GM18867 (cell line): Measurements from ENCODE around the gene OTX2.

ENCODE experiments used
- ATAC-seq: cut with Tn5 transposase; IDR thresholded peaks from one replicate; pipeline ENCODE4 v1.9.1; 2021; ENCODE audit warnings: mild to moderate bottlenecking, moderate library complexity; ENCODE audit not compliant: unreplicated experiment

OTX2 gene

DNA sequence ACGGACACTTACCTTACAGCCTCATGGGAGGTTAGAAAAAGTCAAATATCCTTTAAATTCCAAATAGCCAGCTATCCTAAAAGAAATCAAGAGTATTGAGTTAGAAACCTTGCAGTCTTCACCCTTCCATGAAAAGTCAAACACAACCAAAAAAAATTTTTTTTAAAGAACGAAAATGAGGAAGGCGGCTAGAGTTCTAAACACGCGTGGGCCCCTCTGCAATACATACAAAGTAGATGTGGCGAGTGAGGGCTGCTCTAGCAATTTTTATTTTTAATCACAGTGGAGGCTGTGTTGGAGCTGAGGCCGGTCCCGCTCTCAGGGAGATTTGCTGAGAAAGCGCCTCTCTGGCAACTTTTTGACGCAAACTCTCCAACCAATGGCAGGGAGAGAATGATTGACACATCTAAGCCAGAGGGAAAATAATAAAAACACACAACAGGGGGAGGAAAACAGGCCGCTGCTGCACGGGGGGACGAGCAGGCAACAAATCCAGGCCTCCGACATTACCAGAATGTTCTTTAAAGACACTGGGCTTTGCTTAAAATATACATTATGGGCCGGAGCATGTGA lies at the start of gene OTX2:
TSS of gene OTX2 (minus strand) at position 333 of the 573 bp plus-strand sequence. CDS start 5,023 bp downstream, outside the sequence.
- ATAC-seq, result no peak

DNA sequence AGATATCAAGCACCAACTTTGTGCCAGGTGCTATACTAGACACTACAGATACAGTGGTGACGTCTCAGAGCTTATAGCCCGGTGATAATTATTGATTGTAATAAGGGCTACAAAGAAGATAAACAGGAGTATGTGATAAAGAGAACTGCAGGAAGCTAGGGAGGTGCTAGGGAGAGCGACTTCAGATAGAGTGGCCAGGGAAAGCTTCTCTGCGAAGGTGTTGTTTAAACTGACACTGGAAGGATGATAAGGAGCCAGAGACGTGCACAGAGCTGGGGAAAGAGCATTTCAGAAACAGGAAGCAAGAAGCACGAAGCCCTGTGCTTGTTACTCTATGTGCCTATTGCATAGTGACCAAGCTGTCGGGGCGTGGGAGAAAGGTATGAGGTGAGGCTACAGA lies 48.1 kb upstream of the OTX2 start:
- ATAC-seq, result no peak

DNA sequence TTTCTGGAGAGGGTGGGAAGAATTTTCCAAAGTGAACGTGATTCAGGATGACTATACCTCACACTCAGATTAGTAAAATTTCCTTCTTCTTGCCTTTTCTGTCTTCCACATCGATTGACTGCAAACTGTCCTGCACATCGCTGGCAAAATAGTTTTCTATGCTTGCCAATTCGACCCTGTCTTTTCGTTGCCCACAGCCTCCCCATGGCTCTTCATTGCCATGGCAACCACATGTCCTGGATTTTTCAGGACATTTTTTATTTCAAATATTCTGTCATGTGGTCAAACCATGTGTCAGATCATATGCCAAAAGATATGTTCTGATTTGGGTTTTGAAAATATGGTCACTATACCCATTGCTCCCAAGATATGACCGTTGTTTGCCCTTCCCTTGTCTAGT lies 46.9 kb upstream of the OTX2 start:
- ATAC-seq, result no peak

DNA sequence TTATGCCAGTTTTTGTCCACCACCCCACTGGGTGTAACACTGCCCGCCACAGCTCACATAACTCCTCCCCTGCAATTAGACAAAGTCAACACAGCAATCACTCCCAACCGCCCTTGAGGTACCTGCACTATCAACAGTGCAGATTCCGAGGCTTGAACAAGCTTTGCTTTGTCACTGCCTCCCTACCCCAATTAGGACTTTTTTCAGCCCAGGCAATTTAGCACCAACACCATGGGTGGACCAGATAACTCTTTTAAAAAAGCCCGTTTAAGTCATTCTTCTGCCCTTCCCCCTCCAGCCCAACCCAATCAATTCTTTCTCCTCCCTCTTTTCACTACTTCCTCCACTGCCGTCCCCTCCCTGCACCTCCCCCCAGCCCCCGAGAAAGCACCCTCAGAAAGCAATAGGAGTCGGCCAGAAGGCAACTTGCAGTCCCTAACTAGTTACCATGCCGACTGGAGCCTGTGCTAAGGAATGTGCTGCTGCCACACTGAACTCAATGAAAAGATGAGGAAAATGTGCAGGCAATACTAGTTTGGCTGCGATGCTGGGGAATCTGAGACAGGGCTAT lies 45.7 kb upstream of the OTX2 start:
- no peak for ATAC-seq

DNA sequence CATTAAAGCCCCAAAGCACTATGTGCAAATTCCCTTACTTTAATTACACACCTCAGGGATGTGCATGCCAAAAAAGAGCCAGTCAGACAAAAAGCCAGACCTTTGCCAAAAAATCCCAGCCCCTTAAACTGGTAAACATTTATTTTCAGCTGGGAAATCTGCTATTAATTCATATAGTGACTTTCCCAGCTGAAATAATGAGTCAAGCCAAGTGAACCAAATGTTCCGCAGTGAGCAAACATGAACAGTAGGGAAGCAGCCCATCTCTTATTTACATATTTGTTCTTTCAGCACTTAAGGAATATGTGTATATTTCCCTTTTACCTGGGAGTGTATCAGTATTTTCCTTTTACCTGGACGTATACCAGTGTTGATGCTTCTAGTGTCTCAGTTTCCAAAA lies 44.0 kb upstream of the OTX2 start:
- ATAC-seq, result no peak

DNA sequence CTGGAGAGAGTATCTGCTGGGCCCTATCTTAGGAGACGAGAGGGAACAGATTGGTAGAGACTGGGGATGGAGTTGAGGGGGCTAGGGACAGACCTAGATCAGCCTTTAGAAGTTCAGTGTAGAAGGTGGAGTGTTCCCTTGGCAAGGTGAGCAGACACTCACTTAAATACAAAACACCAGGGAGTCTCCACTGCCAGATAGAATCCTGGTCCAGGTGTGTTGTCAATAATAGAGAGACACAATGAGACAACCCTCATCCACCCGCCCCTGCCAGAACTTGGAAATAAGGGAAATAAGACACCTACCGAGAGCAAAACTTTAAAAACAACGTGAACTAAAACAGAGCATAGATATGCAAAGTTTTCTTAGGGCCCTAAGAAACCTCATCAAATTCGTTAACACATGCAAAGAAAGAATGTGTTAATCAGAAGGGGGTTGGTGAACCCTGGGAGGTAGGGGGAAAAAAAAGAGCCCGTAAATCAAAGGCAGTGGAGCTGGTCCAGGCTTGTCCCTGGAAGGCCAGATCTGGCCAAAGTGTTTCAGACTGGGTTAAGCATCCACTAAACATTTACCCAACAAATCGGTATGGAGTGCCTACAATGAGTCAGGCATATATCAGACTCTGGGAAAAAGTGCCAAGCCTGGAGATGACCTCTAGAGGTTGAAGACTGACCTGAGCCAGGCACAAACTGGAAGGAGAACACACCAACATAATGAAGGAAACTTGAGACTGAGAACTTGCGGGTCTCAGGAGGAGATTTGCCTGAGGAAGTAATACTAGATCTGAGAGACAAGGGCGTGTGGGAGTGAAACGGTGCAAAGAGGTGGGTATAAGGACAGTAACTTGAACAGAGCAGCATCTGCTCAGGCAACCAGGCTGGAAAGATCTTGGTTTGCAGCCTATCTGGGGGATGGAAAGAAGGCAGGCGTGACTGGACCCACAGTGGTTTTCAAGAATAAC lies 37.0 kb upstream of the OTX2 start:
- ATAC-seq, result no peak

DNA sequence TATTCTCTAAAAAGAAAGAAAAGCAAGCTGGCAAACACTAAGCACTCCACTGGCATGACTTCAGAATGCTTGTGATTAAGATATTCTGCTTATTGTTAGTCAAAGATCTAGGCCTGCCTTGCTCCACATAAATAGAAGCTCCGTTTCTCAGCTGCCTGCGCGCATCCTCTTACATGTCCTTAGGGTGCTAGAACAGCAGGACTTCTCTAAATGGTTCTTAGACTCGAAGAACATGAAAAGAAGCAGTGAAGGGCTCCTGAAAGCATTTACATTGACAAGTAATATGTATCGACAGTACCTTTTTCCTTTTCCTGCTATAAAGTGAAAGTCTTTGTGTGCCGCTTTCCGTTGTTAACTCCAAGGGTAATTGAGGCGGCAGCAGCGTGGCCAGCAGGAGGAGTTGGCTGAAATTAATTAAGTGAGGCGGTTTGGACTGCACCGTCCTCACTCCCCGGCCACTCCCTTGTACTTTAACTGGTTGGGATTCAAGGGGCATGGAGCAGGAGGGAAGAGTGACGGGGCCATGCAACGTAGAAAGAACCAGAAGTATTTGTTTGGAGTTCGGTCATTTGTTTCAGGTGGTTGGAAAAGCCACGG lies 34.2 kb upstream of the OTX2 start:
- ATAC-seq, result no peak

DNA sequence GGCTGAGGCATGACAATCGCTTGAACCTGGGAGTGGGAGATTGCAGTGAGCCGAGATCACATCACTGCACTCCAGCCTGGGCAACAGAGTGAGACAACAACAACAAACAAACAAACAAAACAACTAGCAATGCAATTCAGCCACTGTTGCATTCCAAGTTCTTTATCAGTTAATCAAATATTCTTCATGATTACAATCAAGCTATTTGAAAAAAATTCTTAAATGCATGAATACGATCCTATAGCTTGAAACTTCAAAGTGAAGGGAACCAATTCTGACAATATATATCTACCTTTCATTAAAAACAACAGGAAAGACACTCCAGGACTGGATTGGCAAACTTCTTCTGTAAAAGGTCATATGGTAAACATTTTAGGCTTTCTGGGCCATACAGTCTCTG lies 31.3 kb upstream of the OTX2 start:
- ATAC-seq, result no peak

DNA sequence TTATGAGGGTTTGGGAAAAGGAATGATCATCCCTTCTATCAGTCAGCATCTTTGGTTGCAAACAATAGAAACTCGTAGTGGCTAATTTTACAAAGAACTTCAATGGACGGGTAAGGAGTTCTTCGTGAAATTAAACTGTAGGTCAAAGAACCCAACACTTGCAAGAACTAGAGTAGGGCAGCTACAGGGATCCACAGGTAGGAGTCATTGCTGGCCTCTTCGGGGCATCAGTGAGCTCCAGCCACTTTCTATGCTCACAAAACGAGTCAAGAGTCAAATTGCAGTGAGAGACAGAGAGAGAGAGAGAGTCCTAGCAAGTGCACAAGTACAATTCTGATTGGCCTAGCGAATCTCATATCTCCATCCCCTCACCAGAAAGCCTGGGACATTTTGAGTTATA lies 29.9 kb upstream of the OTX2 start:
- no peak for ATAC-seq

DNA sequence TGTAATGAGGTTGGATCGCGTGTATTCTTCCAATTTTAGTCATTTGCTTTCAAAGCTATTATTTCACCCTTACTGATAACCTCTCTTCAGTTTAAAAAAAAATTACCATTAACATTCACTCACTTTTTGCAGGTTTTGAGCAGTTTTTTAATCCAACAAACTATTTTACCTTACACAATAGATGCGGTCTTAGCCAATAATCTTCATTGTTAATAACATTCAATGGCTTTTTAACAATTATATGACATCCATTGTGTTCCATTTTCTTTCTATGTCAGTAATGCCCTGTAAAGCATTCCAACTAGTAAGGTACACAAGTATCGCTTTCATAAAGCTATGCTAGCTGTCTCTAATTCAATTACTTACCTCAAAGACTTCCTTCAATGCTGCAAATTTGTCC lies 18.9 kb upstream of the OTX2 start:
- ATAC-seq, result no peak

DNA sequence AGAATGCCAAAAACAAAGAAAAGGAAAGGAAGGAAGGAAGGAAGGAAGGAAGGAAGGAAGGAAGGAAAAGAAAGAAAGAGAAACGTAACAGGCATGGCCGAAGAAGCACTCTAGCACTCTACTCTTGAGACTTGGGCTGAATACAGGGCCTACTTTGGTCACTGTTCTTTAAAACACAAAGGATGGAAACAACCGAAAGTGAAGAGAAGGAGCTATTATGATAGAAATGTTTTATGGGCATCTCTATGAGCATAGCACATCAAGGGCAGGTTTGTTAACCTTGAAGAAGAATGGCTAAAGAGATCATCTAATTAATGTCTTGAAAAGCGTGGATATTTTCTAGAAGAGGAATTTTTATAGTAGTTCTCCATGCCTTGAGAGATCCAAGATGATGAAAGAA lies 15.9 kb upstream of the OTX2 start:
- ATAC-seq, result no peak

DNA sequence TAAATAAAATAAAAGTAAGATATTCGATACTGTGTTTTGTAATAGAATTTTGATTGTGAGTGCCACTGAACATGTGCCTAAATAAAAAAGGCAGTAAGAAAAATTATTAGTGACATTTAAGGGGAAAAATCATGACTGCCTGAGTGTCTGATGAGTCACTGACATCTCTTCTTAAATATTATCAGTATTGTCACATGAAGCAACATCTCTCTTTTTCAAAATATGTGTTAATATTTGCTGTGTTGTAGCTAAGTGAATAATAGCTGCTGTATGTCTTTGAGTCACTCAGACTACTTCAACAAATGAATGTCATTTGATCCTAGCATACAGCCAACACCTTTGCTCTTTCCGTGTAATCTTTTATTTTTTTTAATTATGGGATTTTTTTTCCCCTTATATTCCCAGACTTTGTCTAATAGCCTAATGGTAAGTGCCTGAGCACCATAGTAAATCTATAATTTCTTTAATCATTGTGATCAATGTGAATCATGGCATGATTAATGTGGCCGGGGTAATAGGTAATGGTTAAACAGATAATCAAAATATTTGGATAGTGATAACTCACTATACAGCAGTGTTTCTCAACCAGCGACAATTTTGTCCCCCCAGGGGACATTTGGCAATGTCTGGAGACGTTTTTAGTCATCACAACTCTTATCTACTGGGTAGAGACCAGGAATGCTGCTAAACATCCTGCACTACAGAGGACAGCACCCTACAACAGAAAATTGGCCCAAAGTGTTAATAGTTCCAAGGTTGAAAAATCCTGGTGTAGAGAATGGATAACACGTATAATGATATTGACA lies 11.7 kb upstream of the OTX2 start:
- ATAC-seq, result no peak

DNA sequence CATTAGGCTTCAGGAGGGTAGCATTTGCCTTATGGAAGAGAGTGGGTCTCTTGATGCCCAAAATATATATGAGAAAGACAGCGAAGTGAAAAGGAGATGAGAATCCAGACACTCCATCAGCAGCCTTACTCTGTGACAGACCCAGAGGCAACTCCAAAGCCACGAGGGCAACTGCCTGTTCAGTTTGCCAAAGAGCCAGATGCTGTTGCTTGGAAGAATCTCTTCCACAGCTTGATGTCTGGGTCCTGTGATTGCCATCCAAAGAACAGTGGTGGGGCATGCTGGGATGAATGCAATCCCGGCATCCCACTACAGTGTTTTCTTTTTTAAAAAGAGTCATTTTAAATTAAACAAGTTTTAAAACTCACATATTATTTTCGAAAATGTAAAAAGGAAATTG lies 10.9 kb upstream of the OTX2 start:
- ATAC-seq, result no peak

DNA sequence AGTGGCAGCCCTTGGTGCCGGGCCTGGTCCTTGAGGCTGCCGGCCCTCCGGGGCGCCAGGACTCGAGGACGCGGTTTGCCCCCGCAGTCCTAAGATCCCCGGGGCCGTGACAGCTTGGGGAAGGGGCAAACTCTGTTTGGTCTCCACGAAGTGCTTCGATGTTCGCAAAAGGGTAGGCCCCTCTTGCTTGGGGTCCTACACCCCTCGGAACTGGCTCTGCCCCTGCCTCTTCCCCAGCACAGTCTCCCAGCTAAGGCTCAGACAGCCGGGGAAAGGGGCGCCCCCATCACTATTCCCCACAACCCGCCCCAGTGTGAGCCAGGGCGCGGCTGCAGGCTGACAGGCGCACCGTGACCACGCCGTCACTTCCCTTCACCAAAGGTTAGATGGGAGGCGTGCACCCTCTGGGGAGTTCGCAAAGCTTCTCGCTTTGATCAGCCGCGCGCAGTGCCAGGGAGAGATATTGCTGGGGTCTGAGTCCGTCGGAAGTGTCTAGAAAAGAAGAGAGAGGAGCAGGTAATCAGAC lies 7.2 kb upstream of the OTX2 start:
- no peak for ATAC-seq

DNA sequence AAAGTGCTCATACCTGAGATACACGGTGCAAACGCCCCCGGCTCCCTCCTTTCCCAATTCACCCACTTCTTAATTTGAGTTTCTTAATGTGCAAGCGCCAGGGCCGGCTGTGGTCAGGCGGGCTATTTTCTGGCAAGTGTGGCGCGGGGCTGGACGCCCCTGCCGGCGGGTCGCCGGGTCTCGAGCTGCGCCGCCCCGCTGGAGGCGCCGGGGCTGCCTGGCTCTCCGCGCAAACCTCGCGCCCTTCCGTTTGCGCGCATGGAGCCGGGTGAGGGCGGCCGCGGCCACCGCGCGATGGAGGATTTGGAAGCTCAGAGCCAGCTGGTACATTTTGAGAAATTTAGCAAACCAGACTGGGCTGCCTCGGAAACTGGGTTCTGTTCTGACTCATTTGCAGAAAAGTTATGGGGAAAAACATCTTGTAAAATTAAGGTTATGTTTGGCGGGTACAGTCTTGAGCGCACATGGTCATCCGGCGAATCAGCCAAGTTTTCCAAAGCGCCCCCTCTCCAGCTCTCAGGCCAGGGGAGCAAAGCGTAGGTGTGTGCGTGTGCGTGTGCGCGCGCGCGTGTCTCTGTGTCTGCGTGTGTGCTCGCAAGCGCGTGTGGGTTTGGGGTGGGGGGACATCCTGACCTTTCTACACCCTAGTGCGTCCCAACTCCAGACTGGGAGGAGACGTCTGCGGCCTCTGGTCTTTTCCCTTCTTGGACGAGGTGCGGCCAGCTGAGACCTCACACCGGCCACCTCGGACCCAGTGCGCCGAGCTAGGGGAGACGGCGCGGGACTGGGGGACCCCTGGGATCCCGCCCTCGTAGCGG lies 6.5 kb upstream of the OTX2 start:
- ATAC-seq, result no peak

DNA sequence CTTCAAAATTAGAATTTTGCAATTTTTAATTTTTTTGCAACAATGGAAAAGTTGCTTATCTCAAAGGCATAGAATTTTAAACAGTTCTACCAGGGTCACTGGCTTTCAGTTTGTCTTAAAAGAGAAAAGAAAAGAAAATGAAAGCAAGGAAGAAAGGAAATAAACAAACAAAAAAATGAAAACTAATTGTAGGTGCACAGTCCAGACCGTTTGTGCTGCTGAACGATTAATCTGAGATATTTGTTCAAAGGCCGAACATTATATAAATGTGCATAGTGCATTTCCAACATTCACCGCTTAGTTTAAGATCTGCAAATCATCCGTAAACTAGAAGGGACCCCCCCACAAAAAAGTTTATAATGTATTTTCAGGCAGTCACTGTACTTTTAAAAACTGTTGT lies 5.5 kb upstream of the OTX2 start:
- ATAC-seq, result no peak

DNA sequence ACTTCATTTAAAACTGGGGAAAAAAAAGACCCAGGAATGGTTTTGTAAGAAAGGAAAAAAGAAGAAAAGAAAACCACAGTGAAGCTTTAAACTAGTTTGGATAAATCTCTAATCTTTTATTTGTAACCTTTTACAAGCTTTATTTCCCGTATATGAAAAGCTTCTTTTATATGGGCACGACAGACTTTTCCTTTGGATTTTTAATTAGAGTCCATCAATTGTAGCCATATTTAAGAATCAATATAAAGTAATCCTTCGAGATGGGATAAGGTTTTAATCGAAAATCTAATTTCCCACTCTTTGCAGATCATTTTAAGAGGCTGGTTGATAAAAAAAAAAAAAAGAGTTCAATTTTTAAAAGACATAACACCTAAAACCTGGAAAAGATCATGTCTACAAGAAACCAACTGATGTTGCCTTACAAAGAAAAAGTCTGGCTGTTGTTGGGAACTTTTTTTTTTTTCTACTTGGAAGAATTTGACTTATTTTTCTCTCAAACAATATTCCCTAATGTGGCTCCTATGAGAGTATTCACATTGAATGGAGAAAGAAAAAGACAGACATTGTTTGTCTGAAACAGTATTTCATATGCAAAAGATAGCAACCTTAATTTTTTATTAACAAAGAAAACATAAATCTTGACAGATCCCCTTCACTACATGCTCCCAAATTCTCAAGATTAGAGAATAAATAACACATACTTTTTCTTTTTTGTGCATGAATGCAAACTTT lies 4.9 kb upstream of the OTX2 start:
- ATAC-seq, result no peak

DNA sequence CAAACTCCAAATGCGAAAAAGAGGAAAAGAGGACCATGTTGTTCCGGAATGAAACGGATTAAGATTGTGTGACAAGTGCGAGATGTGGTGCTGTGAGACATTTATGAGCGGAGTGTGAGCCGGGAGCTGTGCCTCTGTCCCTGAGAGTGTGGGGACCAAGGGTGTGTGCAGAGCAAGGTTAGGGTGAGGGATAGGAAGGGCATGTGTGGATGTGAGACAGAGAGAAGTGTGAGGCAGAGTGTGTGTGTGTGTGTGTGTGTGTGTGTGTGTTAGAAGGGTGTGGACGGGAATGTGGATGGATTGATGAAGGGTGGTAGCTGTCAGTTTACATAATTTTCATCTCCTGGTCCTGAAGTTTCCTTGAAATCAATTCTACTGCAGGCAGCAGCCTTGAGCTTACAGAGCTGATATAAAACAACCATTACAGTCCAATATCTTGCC lies 4.3 kb upstream of the OTX2 start:
- no peak for ATAC-seq

DNA sequence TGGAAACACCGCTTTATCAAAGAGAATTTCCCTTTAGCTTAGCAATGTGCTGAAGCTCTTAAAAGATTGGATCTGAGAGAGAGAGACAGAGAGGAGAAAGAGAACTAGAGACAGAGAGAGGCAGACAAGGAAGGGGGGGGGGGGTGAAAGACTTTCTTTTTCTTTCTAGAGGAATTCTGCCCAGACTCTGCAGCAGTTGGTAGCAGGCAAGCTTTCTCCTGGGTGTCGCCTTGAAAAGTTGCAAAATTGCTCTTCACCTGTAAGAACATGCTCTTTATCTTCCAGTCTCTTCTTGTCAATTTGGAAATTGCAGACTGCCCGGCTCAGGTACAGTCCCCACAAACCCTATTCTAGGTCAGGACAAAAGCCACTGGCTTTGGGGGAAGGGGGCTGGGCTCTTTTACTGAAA lies 2.9 kb upstream of the OTX2 start:
- no peak for ATAC-seq
